ENCODE data around the gene CHMP1B.

CHMP1B gene

DNA sequence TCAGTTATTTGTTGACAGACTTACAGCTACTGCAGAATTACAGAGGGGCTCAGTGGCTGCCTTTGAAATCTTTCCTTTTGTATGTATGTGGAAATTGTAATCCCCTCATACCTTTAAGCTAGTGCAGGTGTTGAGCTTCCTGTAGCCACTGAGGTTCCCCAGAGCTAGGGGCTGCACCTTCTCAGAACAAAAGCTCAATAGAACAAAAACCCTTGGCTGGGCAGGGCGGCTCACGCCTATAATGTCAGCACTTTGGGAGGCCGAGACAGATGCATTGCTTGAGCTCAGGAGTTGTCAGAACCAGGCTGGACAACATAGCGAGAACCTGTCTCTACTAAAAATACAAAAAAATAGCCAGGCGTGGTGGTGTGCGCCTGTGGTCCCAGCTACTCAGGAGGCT is 41.3 kb upstream of the CHMP1B start:
- Histone ChIP-seq H3K9ac (ENCODE audit: low read depth, low read length, poor library complexity, severe bottlenecking) (no peak overlapping the region), H3F3A (ENCODE audit: low read depth) (no peaks in the 10 kb centered on the region)
- TF ChIP-seq EZH2phosphoT487 (IDR thresholded peaks at IDR 0.05; ENCODE audit: borderline replicate concordance), result no peak
- TF ChIP-seq, protein P1, sequence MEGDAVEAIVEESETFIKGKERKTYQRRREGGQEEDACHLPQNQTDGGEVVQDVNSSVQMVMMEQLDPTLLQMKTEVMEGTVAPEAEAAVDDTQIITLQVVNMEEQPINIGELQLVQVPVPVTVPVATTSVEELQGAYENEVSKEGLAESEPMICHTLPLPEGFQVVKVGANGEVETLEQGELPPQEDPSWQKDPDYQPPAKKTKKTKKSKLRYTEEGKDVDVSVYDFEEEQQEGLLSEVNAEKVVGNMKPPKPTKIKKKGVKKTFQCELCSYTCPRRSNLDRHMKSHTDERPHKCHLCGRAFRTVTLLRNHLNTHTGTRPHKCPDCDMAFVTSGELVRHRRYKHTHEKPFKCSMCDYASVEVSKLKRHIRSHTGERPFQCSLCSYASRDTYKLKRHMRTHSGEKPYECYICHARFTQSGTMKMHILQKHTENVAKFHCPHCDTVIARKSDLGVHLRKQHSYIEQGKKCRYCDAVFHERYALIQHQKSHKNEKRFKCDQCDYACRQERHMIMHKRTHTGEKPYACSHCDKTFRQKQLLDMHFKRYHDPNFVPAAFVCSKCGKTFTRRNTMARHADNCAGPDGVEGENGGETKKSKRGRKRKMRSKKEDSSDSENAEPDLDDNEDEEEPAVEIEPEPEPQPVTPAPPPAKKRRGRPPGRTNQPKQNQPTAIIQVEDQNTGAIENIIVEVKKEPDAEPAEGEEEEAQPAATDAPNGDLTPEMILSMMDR (conservative IDR thresholded peaks at IDR 0.05; ENCODE audit: low read length), result no peak

DNA sequence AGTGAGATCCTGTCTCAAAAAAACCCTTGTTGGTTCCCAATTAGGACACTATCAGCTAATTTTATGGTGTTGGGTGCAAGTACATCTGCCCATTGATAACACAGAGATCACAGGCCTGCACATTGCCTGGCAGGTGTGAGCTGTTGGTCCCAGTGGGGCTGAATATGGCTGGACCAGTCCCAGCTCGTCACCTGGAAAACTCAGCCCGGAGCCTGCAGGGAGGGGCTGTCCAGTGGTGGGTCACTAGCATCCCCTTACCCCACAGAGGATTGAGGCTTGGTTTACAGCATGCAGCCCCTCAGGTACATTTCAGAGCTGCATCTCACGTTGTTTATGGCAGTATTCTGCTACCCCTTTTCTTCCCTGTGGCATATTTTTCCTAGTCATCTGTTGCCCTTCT is 40.8 kb upstream of the CHMP1B start:
- Histone ChIP-seq H3K4me1 (ENCODE audit: insufficient read depth, low read length, poor library complexity, severe bottlenecking) (no peaks in the 10 kb centered on the region), H3K4me3 (ENCODE audit: low read length, poor library complexity, severe bottlenecking) (no peak overlapping the region), H3K27me3 (ENCODE audit: insufficient read depth, low read length, poor library complexity, severe bottlenecking) (no peaks in the 10 kb centered on the region), H3K36me3 (ENCODE audit: insufficient read depth, low read length) (no peaks in the 10 kb centered on the region), H2AFZ (ENCODE audit: low read length) (no peak overlapping the region), H3F3A (ENCODE audit: low read depth) (no peaks in the 10 kb centered on the region), H3K9me3 (ENCODE audit: insufficient read depth, low read depth, low read length) (no peaks in the 10 kb centered on the region), H4K20me1 (ENCODE audit: insufficient read depth, low read length, poor library complexity, severe bottlenecking) (no peaks in the 10 kb centered on the region), H3K9me2 (replicated peaks; ENCODE audit: low read depth, low read length) (no peaks in the 10 kb centered on the region), H3K4me2 (ENCODE audit: low read depth, low read length, poor library complexity, severe bottlenecking) (no peak overlapping the region), H3K9ac (ENCODE audit: low read depth, low read length, poor library complexity, severe bottlenecking) (no peak overlapping the region), H3K79me2 (ENCODE audit: insufficient read depth, low read length) (no peaks in the 10 kb centered on the region)
- TF ChIP-seq, protein P1 (conservative IDR thresholded peaks at IDR 0.05; ENCODE audit: low read length), result no peak
- no peak for TF ChIP-seq EZH2phosphoT487 (IDR thresholded peaks at IDR 0.05; ENCODE audit: borderline replicate concordance)

More for the DNA sequence above, 41.3 kb upstream of the CHMP1B start:
- no peaks in the 10 kb centered on the region for H3K9me2 ChIP-seq (replicated peaks; ENCODE audit: low read depth, low read length)
- H3K79me2 ChIP-seq (ENCODE audit: insufficient read depth, low read length), result no peaks in the 10 kb centered on the region
- no peak overlapping the region for H3K4me3 ChIP-seq (ENCODE audit: low read length, poor library complexity, severe bottlenecking)
- no peak overlapping the region for H3K4me2 ChIP-seq (ENCODE audit: low read depth, low read length, poor library complexity, severe bottlenecking)
- no peak overlapping the region for H2AFZ ChIP-seq (ENCODE audit: low read length)
- no peaks in the 10 kb centered on the region for H3K4me1 ChIP-seq (ENCODE audit: insufficient read depth, low read length, poor library complexity, severe bottlenecking)
- no peaks in the 10 kb centered on the region for H4K20me1 ChIP-seq (ENCODE audit: insufficient read depth, low read length, poor library complexity, severe bottlenecking)
- H3K9me3 ChIP-seq (ENCODE audit: insufficient read depth, low read depth, low read length), result no peaks in the 10 kb centered on the region
- H3K36me3 ChIP-seq (ENCODE audit: insufficient read depth, low read length), result no peaks in the 10 kb centered on the region
- H3K27me3 ChIP-seq (ENCODE audit: insufficient read depth, low read length, poor library complexity, severe bottlenecking), result no peaks in the 10 kb centered on the region

DNA sequence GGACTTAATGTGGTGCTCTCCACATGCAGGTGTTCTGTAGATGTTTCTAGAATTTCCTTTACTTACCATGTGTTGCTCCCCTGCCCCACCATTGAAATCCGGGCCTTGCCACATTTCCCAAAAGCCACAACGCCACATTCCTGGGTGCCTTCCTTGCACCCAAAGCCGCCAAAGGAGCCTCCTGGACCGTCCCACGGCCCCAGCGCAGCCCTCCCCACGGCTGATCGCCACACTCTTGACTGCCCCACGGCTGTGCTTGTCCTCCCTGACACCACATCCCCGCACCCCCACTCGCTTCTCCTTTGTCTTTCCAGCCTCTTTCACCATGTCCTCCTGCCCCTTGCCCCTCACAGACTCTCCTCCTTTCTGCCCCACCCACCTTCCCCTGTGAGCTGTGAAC is 40.2 kb upstream of the CHMP1B start:
- H3K27me3 ChIP-seq (ENCODE audit: insufficient read depth, low read length, poor library complexity, severe bottlenecking), result no peaks in the 10 kb centered on the region
- no peaks in the 10 kb centered on the region for H3K79me2 ChIP-seq (ENCODE audit: insufficient read depth, low read length)

DNA sequence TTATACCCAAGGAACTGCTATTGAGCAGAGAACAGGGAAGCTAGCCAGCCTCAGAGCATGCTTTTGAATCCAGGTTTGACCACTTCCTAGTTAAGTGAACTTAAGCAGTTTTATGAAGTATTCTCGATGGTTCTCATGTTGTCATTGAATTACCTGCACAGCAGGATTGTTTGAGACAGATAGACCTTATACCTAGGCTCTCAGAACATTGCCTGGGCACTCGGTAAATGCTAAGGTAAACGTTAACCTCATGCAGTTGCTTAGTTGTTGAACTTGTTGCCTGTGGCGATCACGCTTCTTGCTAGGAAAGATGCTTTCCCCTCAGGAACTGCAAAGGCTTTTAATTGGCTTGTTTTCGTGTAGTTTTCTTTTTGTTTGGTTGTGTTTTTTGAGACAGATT is 34.0 kb upstream of the CHMP1B start:
- Histone ChIP-seq H3K4me3 (ENCODE audit: low read length, poor library complexity, severe bottlenecking) (no peak overlapping the region), H3F3A (ENCODE audit: low read depth) (no peaks in the 10 kb centered on the region), H2AFZ (ENCODE audit: low read length) (no peak overlapping the region), H3K9me2 (replicated peaks; ENCODE audit: low read depth, low read length) (no peaks in the 10 kb centered on the region), H3K9me3 (ENCODE audit: insufficient read depth, low read depth, low read length) (no peaks in the 10 kb centered on the region), H3K79me2 (ENCODE audit: insufficient read depth, low read length) (no peaks in the 10 kb centered on the region), H4K20me1 (ENCODE audit: insufficient read depth, low read length, poor library complexity, severe bottlenecking) (no peaks in the 10 kb centered on the region), H3K4me2 (ENCODE audit: low read depth, low read length, poor library complexity, severe bottlenecking) (no peak overlapping the region), H3K27me3 (ENCODE audit: insufficient read depth, low read length, poor library complexity, severe bottlenecking) (no peaks in the 10 kb centered on the region), H3K9ac (ENCODE audit: low read depth, low read length, poor library complexity, severe bottlenecking) (no peak overlapping the region), H3K4me1 (ENCODE audit: insufficient read depth, low read length, poor library complexity, severe bottlenecking) (no peaks in the 10 kb centered on the region), H3K36me3 (ENCODE audit: insufficient read depth, low read length) (no peaks in the 10 kb centered on the region)
- TF ChIP-seq EZH2phosphoT487 (IDR thresholded peaks at IDR 0.05; ENCODE audit: borderline replicate concordance), result no peak
- TF ChIP-seq, protein P1 (conservative IDR thresholded peaks at IDR 0.05; ENCODE audit: low read length), result no peak

More for the DNA sequence above, 40.2 kb upstream of the CHMP1B start:
- no peaks in the 10 kb centered on the region for H3K9me2 ChIP-seq (replicated peaks; ENCODE audit: low read depth, low read length)
- no peaks in the 10 kb centered on the region for H3F3A ChIP-seq (ENCODE audit: low read depth)
- H3K4me2 ChIP-seq (ENCODE audit: low read depth, low read length, poor library complexity, severe bottlenecking), result no peak overlapping the region
- no peaks in the 10 kb centered on the region for H3K9me3 ChIP-seq (ENCODE audit: insufficient read depth, low read depth, low read length)
- no peak for TF ChIP-seq EZH2phosphoT487 (IDR thresholded peaks at IDR 0.05; ENCODE audit: borderline replicate concordance)
- H3K4me1 ChIP-seq (ENCODE audit: insufficient read depth, low read length, poor library complexity, severe bottlenecking), result no peaks in the 10 kb centered on the region
- H2AFZ ChIP-seq (ENCODE audit: low read length), result no peak overlapping the region
- H4K20me1 ChIP-seq (ENCODE audit: insufficient read depth, low read length, poor library complexity, severe bottlenecking), result no peaks in the 10 kb centered on the region
- no peak overlapping the region for H3K9ac ChIP-seq (ENCODE audit: low read depth, low read length, poor library complexity, severe bottlenecking)
- H3K36me3 ChIP-seq (ENCODE audit: insufficient read depth, low read length), result no peaks in the 10 kb centered on the region
- H3K4me3 ChIP-seq (ENCODE audit: low read length, poor library complexity, severe bottlenecking), result no peak overlapping the region
